ENCODE data around the gene RNF227. TPM values are rescaled to one million over a fixed set of nuclear protein-coding genes. Genes with fewer than 3 reads are reported as not detected.
"Not testable (repeated sequence)": the region's sequence is repeated elsewhere in the genome, so short reads cannot be mapped to it uniquely, and the experiment has no call there.

RNF227 gene
- 1 to 10 TPM in 3 of 4 donors, under 1 TPM in 1; 0.94 to 8.6 (median 5.7) TPM for total RNA-seq

- peak in 2 of 4 donors; percentile 47 to 50 for TF ChIP-seq POLR2A (IDR thresholded peaks at IDR 0.05)
- peak in 2 of 6 experiments; percentile 13 to 17 for TF ChIP-seq CTCF (IDR thresholded peaks at IDR 0.05)
- Histone ChIP-seq H3K4me3 (peak within 1 kb of the TSS; percentile 47 to 82 (median 64)), H3K4me1 (peaks cover 20 to 39% (median 23%) of the 10 kb centered on the region in 3 donors), H3K36me3 (peaks cover 8 to 16% (median 11%) of the 10 kb centered on the region in 3 donors), H3K27ac (peak within 1 kb of the TSS; percentile 92 to 99 (median 94)), H3K27me3 (no peaks in the 10 kb centered on the region), H3K9me3 (no peaks in the 10 kb centered on the region)
- WGBS, 2 donors, result 1% methylated on average over 42 of the region's 100 CpGs; no CpG with 5 or more reads in 1 of the 2 donors
- intact Hi-C loops (cut with DNase I), result no loop called here
- DNase-seq, result no peak
Measured at GRCh38 chr17:7915611-7916384, at the start of gene RNF227. RNF227 (minus strand) TSS chr17:7916289; CDS start chr17:7916195, 94 bp downstream.

GRCh38 chr17:7961421-7961820, 45.3 kb upstream of the RNF227 start:
- Histone ChIP-seq H3K9me3 (no peaks in the 10 kb centered on the region), H3K36me3 (no peaks in the 10 kb centered on the region), H3K4me1 (no peaks in the 10 kb centered on the region), H3K4me3 (no peak overlapping the region), H3K27me3 (peaks cover 0 to 32% (median 0%) of the 10 kb centered on the region in 4 donors), H3K27ac (no peak overlapping the region)
- WGBS, 2 donors, result 37 to 44% methylated on average over 2 of the region's 2 CpGs
- TF ChIP-seq CTCF (IDR thresholded peaks at IDR 0.05), result no peak
- no peak for TF ChIP-seq POLR2A (IDR thresholded peaks at IDR 0.05)
- no peak for DNase-seq
- intact Hi-C loops (cut with DNase I), result no loop called here

- no peak for TF ChIP-seq POLR2A (IDR thresholded peaks at IDR 0.05)
- Histone ChIP-seq H3K9me3 (no peaks in the 10 kb centered on the region), H3K27ac (no peak overlapping the region), H3K4me3 (no peak overlapping the region), H3K27me3 (peaks cover 0 to 32% (median 0%) of the 10 kb centered on the region in 4 donors), H3K36me3 (no peaks in the 10 kb centered on the region), H3K4me1 (no peaks in the 10 kb centered on the region)
- intact Hi-C loops (cut with DNase I), result no loop called here
- DNase-seq, result no peak
- 70 to 89% methylated on average over 5 to 9 of the region's 9 CpGs for WGBS, 2 donors
Measured at GRCh38 chr17:7959503-7960253, 43.6 kb upstream of the RNF227 start.

- Histone ChIP-seq H3K4me3 (no peak overlapping the region), H3K27ac (no peak overlapping the region), H3K36me3 (no peaks in the 10 kb centered on the region), H3K27me3 (peaks cover 0 to 26% (median 0%) of the 10 kb centered on the region in 4 donors), H3K4me1 (no peaks in the 10 kb centered on the region), H3K9me3 (no peaks in the 10 kb centered on the region)
- 78 to 83% methylated on average over 11 of the region's 11 CpGs for WGBS, 2 donors
- no peak for DNase-seq
- intact Hi-C loops (cut with DNase I), result no loop called here
- TF ChIP-seq CTCF (IDR thresholded peaks at IDR 0.05) (no peak), POLR2A (IDR thresholded peaks at IDR 0.05) (no peak)
Measured at GRCh38 chr17:7956228-7956965, 40.3 kb upstream of the RNF227 start.

- WGBS, 2 donors, result 66 to 69% methylated on average over 13 of the region's 13 CpGs
- H3K27me3 ChIP-seq, result peaks cover 0 to 18% (median 0%) of the 10 kb centered on the region in 4 donors
- no peaks in the 10 kb centered on the region for H3K9me3 ChIP-seq
- no peaks in the 10 kb centered on the region for H3K36me3 ChIP-seq
- no peak overlapping the region for H3K27ac ChIP-seq
- DNase-seq, result no peak
- no peak overlapping the region for H3K4me3 ChIP-seq
- TF ChIP-seq CTCF (IDR thresholded peaks at IDR 0.05) (no peak), POLR2A (IDR thresholded peaks at IDR 0.05) (no peak)
- no peaks in the 10 kb centered on the region for H3K4me1 ChIP-seq
- intact Hi-C loops (cut with DNase I), result no loop called here
Measured at GRCh38 chr17:7955414-7956227, 39.5 kb upstream of the RNF227 start.

- H3K27ac ChIP-seq; H3K4me3 ChIP-seq; H3K9me3 ChIP-seq; H3K4me1 ChIP-seq; DNase-seq; intact Hi-C loops (cut with DNase I); H3K27me3 ChIP-seq: not testable (repeated sequence)
- H3K36me3 ChIP-seq, result peaks cover 0 to 17% (median 0%) of the 10 kb centered on the region in 3 donors
- 88 to 93% methylated on average over 2 to 11 of the region's 13 CpGs for WGBS, 2 donors
Measured at GRCh38 chr17:7953266-7953665, 37.2 kb upstream of the RNF227 start.
